Small intestine (tissue), 7 donors: ENCODE measurements around the gene SH3BGRL. TPM values are rescaled to one million over a fixed set of nuclear protein-coding genes. Genes with fewer than 3 reads are reported as not detected.

Source experiments
- DNase-seq, 2 donors: peaks; one replicate each; pipeline versions ENCODE4 v3.0.0 to v3.0.0-alpha.2; 2013
- FAIRE-seq: peaks from 2 replicates; lab custom pipeline; 2012; peaks lifted over from hg19 to GRCh38; lab: Jason Lieb, UNC
- H3K27ac ChIP-seq, 3 donors: one replicate each; pipeline ENCODE4 v1.5.1; 2013; ENCODE audit warnings: low read length in 2 of 3, mild to moderate bottlenecking in 2 of 3, control low read depth in 1 of 3, inconsistent platforms in 1 of 3, low read depth in 1 of 3, moderate library complexity in 1 of 3
- H3K27me3 ChIP-seq, 3 donors: one replicate each; pipeline ENCODE4 v1.6.1; 2013; ENCODE audit warnings: low read length in 3 of 3, inconsistent platforms in 1 of 3; ENCODE audit not compliant: control insufficient read depth in 3 of 3, insufficient read depth in 3 of 3
- H3K36me3 ChIP-seq, 3 donors: one replicate each; pipeline ENCODE4 v1.6.1; 2013; ENCODE audit warnings: low read length in 3 of 3, inconsistent platforms in 1 of 3, low read depth in 1 of 3, mild to moderate bottlenecking in 1 of 3, moderate library complexity in 1 of 3; ENCODE audit not compliant: control insufficient read depth in 3 of 3, insufficient read depth in 2 of 3
- H3K4me1 ChIP-seq, 3 donors: one replicate each; pipeline ENCODE4 v1.6.1; 2013; ENCODE audit warnings: low read length in 2 of 3, inconsistent platforms in 1 of 3, low read depth in 1 of 3, mild to moderate bottlenecking in 1 of 3, moderate library complexity in 1 of 3; ENCODE audit not compliant: control insufficient read depth in 3 of 3, insufficient read depth in 2 of 3
- H3K4me3 ChIP-seq, 3 donors: one replicate each; pipeline ENCODE4 v1.5.1; 2013; ENCODE audit warnings: low read length in 3 of 3, control low read depth in 1 of 3, inconsistent platforms in 1 of 3, low read depth in 1 of 3, mild to moderate bottlenecking in 1 of 3, moderate library complexity in 1 of 3
- H3K9me3 ChIP-seq, 2 donors: one replicate each; pipeline ENCODE4 v1.6.1; 2013; ENCODE audit warnings: low read depth in 1 of 2, low read length in 1 of 2; ENCODE audit not compliant: control insufficient read depth in 2 of 2, insufficient read depth in 1 of 2
- WGBS, 3 donors: extraction: QIAGEN DNeasy Blood & Tissue Kit; methylation state at CpG; one replicate each; pipeline ENCODE4 v1.1.7; 2013; 5-methylcytosine and 5-hydroxymethylcytosine counted together
- polyA plus RNA-seq, 4 donors: library from polyadenylated mRNA; stranded (reverse) in 3 of 4; unstranded in 1 of 4; fragments of 200-250 nt in 3 of 4; fragments of 120-200 nt in 1 of 4; gene quantifications; one replicate each; pipeline versions ENCODE4 v1.2.1 to v1.2.3, GENCODE V29; 2013
- donor health status: healthy with polysubstance abuse.
- donor health status: control.
- donor health status: control.
- donor health status: Bipolar disorder and iron deficiency.
- donor health status: healthy.

SH3BGRL gene
- polyA plus RNA-seq, 4 donors = 65.0 to 108 (median 70.2) TPM

- WGBS, 3 donors = 75 to 100% methylated on average over 1 of the region's 1 CpG; no CpG with 5 or more reads in 1 of the 3 donors
- Histone ChIP-seq H3K4me3 (no peak overlapping the region), H3K36me3 (peaks cover 0 to 17% (median 0%) of the 10 kb centered on the region in 3 donors), H3K27ac (no peak overlapping the region), H3K4me1 (no peaks in the 10 kb centered on the region), H3K27me3 (no peaks in the 10 kb centered on the region), H3K9me3 (peaks cover 0 to 13% of the 10 kb centered on the region in 2 donors)
- FAIRE-seq (no peak), DNase-seq (no peak)
Measured at GRCh38 chrX:81237516-81237915, 35.6 kb downstream of the SH3BGRL start.

GRCh38 chrX:81238166-81238565 lies 36.3 kb downstream of the SH3BGRL start:
- Histone ChIP-seq H3K4me1 (no peaks in the 10 kb centered on the region), H3K27ac (no peak overlapping the region), H3K27me3 (no peaks in the 10 kb centered on the region), H3K9me3 (peaks cover 0 to 13% of the 10 kb centered on the region in 2 donors), H3K4me3 (no peak overlapping the region), H3K36me3 (peaks cover 0 to 17% (median 0%) of the 10 kb centered on the region in 3 donors)
- FAIRE-seq = no peak
- no peak for DNase-seq
- 68 to 92% (median 91%) methylated on average over 4 of the region's 4 CpGs for WGBS, 3 donors

GRCh38 chrX:81240701-81241331 lies 38.9 kb downstream of the SH3BGRL start:
- DNase-seq (no peak), FAIRE-seq (no peak)
- WGBS, 3 donors = 72 to 100% (median 98%) methylated on average over 4 of the region's 4 CpGs
- Histone ChIP-seq H3K27ac (no peak overlapping the region), H3K9me3 (peaks cover 0 to 13% of the 10 kb centered on the region in 2 donors), H3K4me3 (no peak overlapping the region), H3K36me3 (peaks cover 0 to 17% (median 0%) of the 10 kb centered on the region in 3 donors), H3K4me1 (no peaks in the 10 kb centered on the region), H3K27me3 (no peaks in the 10 kb centered on the region)

- FAIRE-seq (no peak), DNase-seq (no peak)
- peaks cover 0 to 17% (median 0%) of the 10 kb centered on the region in 3 donors for H3K36me3 ChIP-seq
- H3K4me1 ChIP-seq = no peaks in the 10 kb centered on the region
- no peak overlapping the region for H3K27ac ChIP-seq
- H3K4me3 ChIP-seq = no peak overlapping the region
- 89 to 98% (median 96%) methylated on average over 7 of the region's 7 CpGs for WGBS, 3 donors
- peaks cover 0 to 13% of the 10 kb centered on the region in 2 donors for H3K9me3 ChIP-seq
- H3K27me3 ChIP-seq = no peaks in the 10 kb centered on the region
Measured at GRCh38 chrX:81241753-81242152, 39.9 kb downstream of the SH3BGRL start.

GRCh38 chrX:81255876-81256275 lies 54.0 kb downstream of the SH3BGRL start:
- Histone ChIP-seq H3K36me3 (no peaks in the 10 kb centered on the region), H3K27ac (no peak overlapping the region), H3K9me3 (no peaks in the 10 kb centered on the region), H3K27me3 (no peaks in the 10 kb centered on the region), H3K4me1 (no peaks in the 10 kb centered on the region), H3K4me3 (no peak overlapping the region)
- FAIRE-seq (no peak), DNase-seq (no peak)
- 56 to 74% (median 71%) methylated on average over 2 of the region's 2 CpGs for WGBS, 3 donors

- FAIRE-seq = no peak
- no peak overlapping the region for H3K27ac ChIP-seq
Measured at GRCh38 chrX:81257817-81258216, 55.9 kb downstream of the SH3BGRL start.

GRCh38 chrX:81259020-81259713 lies 57.3 kb downstream of the SH3BGRL start:
- no peaks in the 10 kb centered on the region for H3K36me3 ChIP-seq
- FAIRE-seq (no peak), DNase-seq (no peak)
- H3K27ac ChIP-seq = peak overlapping the region in 2 of 3 donors; percentile 31 to 38
- WGBS, 3 donors = 17 to 34% (median 26%) methylated on average over 1 of the region's 1 CpG
- H3K27me3 ChIP-seq = no peaks in the 10 kb centered on the region
- H3K9me3 ChIP-seq = no peaks in the 10 kb centered on the region
- H3K4me3 ChIP-seq = no peak overlapping the region
- H3K4me1 ChIP-seq = peaks cover 0 to 4% (median 2%) of the 10 kb centered on the region in 3 donors

More at GRCh38 chrX:81257817-81258216, 55.9 kb downstream of the SH3BGRL start:
- Histone ChIP-seq H3K4me3 (no peak overlapping the region), H3K9me3 (no peaks in the 10 kb centered on the region), H3K36me3 (no peaks in the 10 kb centered on the region), H3K27me3 (no peaks in the 10 kb centered on the region), H3K4me1 (peaks cover 0 to 4% (median 0%) of the 10 kb centered on the region in 3 donors)
- DNase-seq = no peak

GRCh38 chrX:81259714-81260395 lies 58.0 kb downstream of the SH3BGRL start:
- WGBS, 3 donors = 61 to 72% (median 65%) methylated on average over 3 of the region's 3 CpGs
- Histone ChIP-seq H3K4me3 (no peak overlapping the region), H3K36me3 (no peaks in the 10 kb centered on the region), H3K9me3 (no peaks in the 10 kb centered on the region), H3K4me1 (peaks cover 0 to 4% (median 2%) of the 10 kb centered on the region in 3 donors), H3K27me3 (no peaks in the 10 kb centered on the region), H3K27ac (peak overlapping the region in 2 of 3 donors; percentile 13 to 31)
- FAIRE-seq (no peak), DNase-seq (no peak)
